ENCODE results near the gene FCRL6. TPM values are rescaled to one million over a fixed set of nuclear protein-coding genes. Genes with fewer than 3 reads are reported as not detected.

The FCRL6 gene
- total RNA-seq, 6 experiments from 2014 or later: 0.40 to 0.62 (median 0.51) TPM; not detected in 2

- Histone ChIP-seq H3K27me3 (no peaks in the 10 kb centered on the region), H3K9me3 (no peaks in the 10 kb centered on the region), H3K4me3 (peak overlapping the region; percentile 82 to 91 (median 85)), H3K27ac (peak overlapping the region in 1 of 3 donors; percentile 90), H3K4me1 (peaks cover 0 to 18% (median 6%) of the 10 kb centered on the region in 4 donors), H3K36me3 (no peaks in the 10 kb centered on the region)
- intact Hi-C loops (cut with DNase I): no loop called here
- no peak for TF ChIP-seq POLR2A (IDR thresholded peaks at IDR 0.05)
- TF ChIP-seq, protein P1, sequence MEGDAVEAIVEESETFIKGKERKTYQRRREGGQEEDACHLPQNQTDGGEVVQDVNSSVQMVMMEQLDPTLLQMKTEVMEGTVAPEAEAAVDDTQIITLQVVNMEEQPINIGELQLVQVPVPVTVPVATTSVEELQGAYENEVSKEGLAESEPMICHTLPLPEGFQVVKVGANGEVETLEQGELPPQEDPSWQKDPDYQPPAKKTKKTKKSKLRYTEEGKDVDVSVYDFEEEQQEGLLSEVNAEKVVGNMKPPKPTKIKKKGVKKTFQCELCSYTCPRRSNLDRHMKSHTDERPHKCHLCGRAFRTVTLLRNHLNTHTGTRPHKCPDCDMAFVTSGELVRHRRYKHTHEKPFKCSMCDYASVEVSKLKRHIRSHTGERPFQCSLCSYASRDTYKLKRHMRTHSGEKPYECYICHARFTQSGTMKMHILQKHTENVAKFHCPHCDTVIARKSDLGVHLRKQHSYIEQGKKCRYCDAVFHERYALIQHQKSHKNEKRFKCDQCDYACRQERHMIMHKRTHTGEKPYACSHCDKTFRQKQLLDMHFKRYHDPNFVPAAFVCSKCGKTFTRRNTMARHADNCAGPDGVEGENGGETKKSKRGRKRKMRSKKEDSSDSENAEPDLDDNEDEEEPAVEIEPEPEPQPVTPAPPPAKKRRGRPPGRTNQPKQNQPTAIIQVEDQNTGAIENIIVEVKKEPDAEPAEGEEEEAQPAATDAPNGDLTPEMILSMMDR (IDR thresholded peaks at IDR 0.05): no peak
- DNase-seq (no peak), ATAC-seq (no peak)
- 100% methylated on average over 2 of the region's 12 CpGs for WGBS (ENCODE audit: insufficient coverage, low coverage, low lambda C conversion rate, missing lambda C conversion rate)
Observed at GRCh38 chr1:159781992-159782391, 20.2 kb upstream of the FCRL6 start.

GRCh38 chr1:159783724-159784123, 18.4 kb upstream of the FCRL6 start:
- H3K4me1 ChIP-seq: peaks cover 0 to 18% (median 6%) of the 10 kb centered on the region in 4 donors
- no peaks in the 10 kb centered on the region for H3K27me3 ChIP-seq
- intact Hi-C loops (cut with DNase I): no loop called here
- TF ChIP-seq POLR2A (IDR thresholded peaks at IDR 0.05): no peak
- TF ChIP-seq, protein P1 (IDR thresholded peaks at IDR 0.05): no peak
- H3K27ac ChIP-seq: no peak overlapping the region
- no peaks in the 10 kb centered on the region for H3K9me3 ChIP-seq
- H3K4me3 ChIP-seq: no peak overlapping the region
- H3K36me3 ChIP-seq: no peaks in the 10 kb centered on the region
- DNase-seq: no peak
- 56% methylated on average over 1 of the region's 1 CpG for WGBS (ENCODE audit: insufficient coverage, low coverage, low lambda C conversion rate, missing lambda C conversion rate)
- ATAC-seq: no peak

DNA sequence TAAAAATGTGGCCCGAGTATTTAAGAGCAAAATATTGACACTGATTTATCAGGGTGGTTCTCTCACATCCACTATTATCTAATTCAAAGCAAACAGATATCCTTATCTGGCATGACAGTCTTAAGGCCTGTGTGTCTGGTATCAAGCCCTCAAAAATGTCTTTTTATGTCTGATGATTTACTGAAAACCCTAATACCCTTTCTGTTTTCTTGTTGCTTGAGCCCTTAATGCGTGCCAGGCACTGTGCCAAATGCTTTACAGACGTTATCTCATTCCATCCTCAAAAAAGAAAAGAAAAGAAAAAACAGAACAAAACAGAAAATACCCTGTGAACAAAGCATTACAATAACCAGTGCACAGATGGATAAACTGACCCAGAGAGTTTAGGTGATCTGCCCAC, 15.7 kb upstream of the FCRL6 start:
- Histone ChIP-seq H3K27ac (no peak overlapping the region), H3K36me3 (no peaks in the 10 kb centered on the region), H3K4me1 (peaks cover 0 to 12% (median 6%) of the 10 kb centered on the region in 4 donors), H3K9me3 (no peaks in the 10 kb centered on the region), H3K27me3 (no peaks in the 10 kb centered on the region), H3K4me3 (no peak overlapping the region)
- no peak for TF ChIP-seq POLR2A (IDR thresholded peaks at IDR 0.05)
- TF ChIP-seq, protein P1 (IDR thresholded peaks at IDR 0.05): no peak
- DNase-seq (no peak), ATAC-seq (no peak)
- intact Hi-C loops (cut with DNase I): no loop called here
- WGBS (ENCODE audit: insufficient coverage, low coverage, low lambda C conversion rate, missing lambda C conversion rate): 56% methylated on average over 3 of the region's 3 CpGs

DNA sequence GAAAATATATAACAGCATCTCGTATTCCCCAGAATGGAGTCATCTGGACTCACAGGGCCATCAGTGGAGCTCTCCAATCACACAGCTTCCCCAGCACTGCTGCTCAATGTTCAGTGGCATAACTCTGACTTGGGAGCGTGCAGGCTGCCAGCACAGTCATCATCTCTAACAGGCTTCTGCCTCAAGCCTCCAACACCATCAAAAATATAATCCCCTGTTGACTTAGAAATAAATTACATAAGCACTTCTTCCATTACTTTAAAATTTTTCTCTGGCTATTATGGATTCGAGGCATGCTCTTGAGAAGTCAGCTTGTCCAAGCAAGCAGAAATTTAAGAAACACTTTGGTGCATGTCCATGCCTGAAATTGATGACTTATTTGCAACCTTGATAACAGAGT, 15.2 kb upstream of the FCRL6 start:
- H3K4me1 ChIP-seq: peaks cover 0 to 9% (median 4%) of the 10 kb centered on the region in 4 donors
- DNase-seq: no peak
- no peaks in the 10 kb centered on the region for H3K36me3 ChIP-seq
- no peak overlapping the region for H3K4me3 ChIP-seq
- 89% methylated on average over 3 of the region's 3 CpGs for WGBS (ENCODE audit: insufficient coverage, low coverage, low lambda C conversion rate, missing lambda C conversion rate)
- intact Hi-C loops (cut with DNase I): no loop called here
- H3K27ac ChIP-seq: no peak overlapping the region
- no peaks in the 10 kb centered on the region for H3K27me3 ChIP-seq
- no peaks in the 10 kb centered on the region for H3K9me3 ChIP-seq
- TF ChIP-seq, protein P1 (IDR thresholded peaks at IDR 0.05): no peak
- TF ChIP-seq POLR2A (IDR thresholded peaks at IDR 0.05): no peak
- no peak for ATAC-seq
